Urinary bladder (tissue), 4 donors: Measurements from ENCODE around the gene TBX10. TPM values are rescaled to one million over a fixed set of nuclear protein-coding genes. Genes with fewer than 3 reads are reported as not detected.

ENCODE experiments used
- DNase-seq: peaks from one replicate; pipeline ENCODE4 v3.0.0-alpha.2; 2015; ENCODE audit errors: extremely low spot score
- H3K27ac ChIP-seq: one replicate; pipeline ENCODE4 v1.5.1; 2013; ENCODE audit warnings: low read depth, mild to moderate bottlenecking, moderate library complexity
- H3K36me3 ChIP-seq: one replicate; pipeline ENCODE4 v1.6.1; 2013; ENCODE audit warnings: mild to moderate bottlenecking, moderate library complexity; ENCODE audit not compliant: insufficient read depth
- H3K4me1 ChIP-seq: one replicate; pipeline ENCODE4 v1.6.1; 2013; ENCODE audit warnings: mild to moderate bottlenecking, moderate library complexity; ENCODE audit not compliant: insufficient read depth
- H3K4me3 ChIP-seq: one replicate; pipeline ENCODE4 v1.5.1; 2013; ENCODE audit warnings: low read depth, low read length
- WGBS: extraction: QIAGEN DNeasy Blood & Tissue Kit; methylation state at CpG from one replicate; pipeline ENCODE4 v1.1.7; 2013; 5-methylcytosine and 5-hydroxymethylcytosine counted together
- polyA plus RNA-seq: library from polyadenylated mRNA; stranded (reverse); fragments of 200-250 nt; gene quantifications from one replicate; pipeline ENCODE4 v1.2.3, GENCODE V29; 2013
- total RNA-seq: library from RNA; depleted of rRNA; stranded (reverse); fragments of >200 nt; gene quantifications from one replicate; pipeline ENCODE4 v1.2.3, GENCODE V29; 2014
- donor health status: healthy with polysubstance abuse.
- donor health status: healthy.

Gene TBX10
- total and polyA plus RNA-seq, 2 donors: not detected

- Histone ChIP-seq H3K36me3 (no peaks in the 10 kb centered on the region), H3K4me3 (no peak overlapping the region), H3K27ac (no peak overlapping the region), H3K4me1 (no peaks in the 10 kb centered on the region)
- WGBS: 35% methylated on average over 3 of the region's 3 CpGs
- DNase-seq: no peak
Observed at GRCh38 chr11:67657300-67657699, 17.7 kb upstream of the TBX10 start.

DNA sequence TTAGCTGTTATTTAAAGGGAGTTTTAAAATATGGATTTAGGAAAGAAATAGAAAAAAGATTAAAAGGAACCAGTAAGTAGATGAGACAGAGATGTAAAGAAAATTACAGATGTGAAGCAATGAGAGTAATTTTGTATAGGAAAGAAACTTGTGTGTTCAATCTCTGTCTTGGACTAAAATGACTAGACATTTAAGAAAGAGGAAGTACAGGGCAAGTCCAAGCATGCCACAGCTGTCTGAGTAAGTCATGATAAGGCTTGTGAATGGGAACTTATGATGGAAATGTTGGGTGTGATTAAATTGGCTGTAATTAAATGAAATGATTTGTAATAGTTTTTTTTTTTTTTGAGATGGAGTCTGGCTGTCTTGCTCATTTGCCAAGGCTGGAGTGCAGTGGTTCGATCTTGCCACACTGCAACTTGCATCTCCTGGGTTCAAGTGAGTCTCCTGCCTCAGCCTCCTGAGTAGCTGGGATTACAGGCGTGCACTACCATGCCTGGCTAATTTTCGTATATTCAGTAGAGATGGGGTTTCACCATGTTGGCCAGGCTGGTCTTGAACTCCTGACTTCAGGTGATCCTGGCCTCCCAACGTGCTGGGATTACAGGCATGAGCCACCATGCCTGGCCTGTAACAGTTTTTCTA is 16.8 kb upstream of the TBX10 start:
- H3K4me1 ChIP-seq: no peaks in the 10 kb centered on the region
- WGBS: 89% methylated on average over 4 of the region's 4 CpGs
- no peaks in the 10 kb centered on the region for H3K36me3 ChIP-seq
- no peak overlapping the region for H3K27ac ChIP-seq
- no peak overlapping the region for H3K4me3 ChIP-seq
- no peak for DNase-seq

DNA sequence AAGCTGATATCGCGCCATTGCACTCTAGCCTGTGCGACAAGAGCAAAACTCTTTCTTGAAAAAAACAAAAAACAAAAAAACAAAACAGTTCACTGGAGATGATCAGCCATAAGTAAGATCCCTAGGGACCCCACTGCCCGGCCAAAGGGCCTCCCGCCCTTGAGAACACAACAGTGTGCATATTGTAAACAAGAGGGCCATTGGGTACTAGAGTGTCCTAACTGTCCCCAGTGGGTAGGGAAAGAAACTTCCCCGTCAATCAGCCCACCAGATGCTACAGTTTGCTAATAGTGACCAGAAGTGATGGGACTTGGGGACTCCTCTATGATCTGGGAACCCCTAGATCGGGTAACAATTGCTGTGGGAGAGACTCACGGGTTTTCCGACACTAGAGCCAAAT is 14.7 kb upstream of the TBX10 start:
- H3K27ac ChIP-seq: no peak overlapping the region
- H3K36me3 ChIP-seq: no peaks in the 10 kb centered on the region
- WGBS: 76% methylated on average over 9 of the region's 9 CpGs
- H3K4me1 ChIP-seq: no peaks in the 10 kb centered on the region
- H3K4me3 ChIP-seq: no peak overlapping the region
- no peak for DNase-seq

DNA sequence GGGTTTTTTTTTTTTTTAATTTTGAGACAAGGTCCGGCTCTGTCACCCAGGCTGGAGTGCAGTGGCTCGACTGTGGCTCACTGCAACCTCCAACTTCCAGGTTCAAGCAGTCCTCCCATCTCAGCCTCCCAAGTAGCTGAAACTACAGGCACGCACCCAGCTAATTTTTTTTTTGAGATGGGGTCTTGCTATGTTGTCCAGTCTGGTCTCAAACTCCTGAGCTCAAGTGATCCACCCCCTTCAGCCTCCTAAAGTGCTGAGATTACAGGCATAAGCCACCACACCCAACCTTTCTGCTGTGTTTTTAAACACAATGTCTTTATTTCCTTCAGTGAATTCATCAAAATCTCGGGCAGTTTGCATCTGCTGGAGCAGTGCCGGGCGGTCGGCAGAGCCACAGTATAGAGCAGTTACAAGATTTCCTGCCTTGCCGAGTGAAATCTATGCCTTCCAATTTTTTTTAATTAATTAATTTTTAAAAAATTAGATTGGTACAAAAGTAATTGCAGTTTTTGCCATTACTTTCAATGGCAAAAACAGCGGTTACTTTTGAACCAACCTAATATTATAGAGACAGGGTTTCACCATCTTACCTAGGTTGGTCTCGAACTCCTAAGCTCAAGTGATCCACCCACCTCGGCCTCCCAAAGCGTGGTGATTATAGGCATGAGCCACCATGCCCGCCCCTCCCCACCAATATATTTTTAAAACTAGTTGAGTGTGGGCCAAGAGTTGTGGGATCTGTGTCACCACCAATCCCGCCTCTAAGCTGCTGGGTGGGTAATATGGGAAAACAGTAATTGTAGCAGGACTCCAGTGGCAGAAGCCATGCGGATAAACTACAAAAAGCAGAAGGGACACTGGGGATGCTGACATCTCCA is 13.6 kb upstream of the TBX10 start:
- 79% methylated on average over 15 of the region's 15 CpGs for WGBS

DNA sequence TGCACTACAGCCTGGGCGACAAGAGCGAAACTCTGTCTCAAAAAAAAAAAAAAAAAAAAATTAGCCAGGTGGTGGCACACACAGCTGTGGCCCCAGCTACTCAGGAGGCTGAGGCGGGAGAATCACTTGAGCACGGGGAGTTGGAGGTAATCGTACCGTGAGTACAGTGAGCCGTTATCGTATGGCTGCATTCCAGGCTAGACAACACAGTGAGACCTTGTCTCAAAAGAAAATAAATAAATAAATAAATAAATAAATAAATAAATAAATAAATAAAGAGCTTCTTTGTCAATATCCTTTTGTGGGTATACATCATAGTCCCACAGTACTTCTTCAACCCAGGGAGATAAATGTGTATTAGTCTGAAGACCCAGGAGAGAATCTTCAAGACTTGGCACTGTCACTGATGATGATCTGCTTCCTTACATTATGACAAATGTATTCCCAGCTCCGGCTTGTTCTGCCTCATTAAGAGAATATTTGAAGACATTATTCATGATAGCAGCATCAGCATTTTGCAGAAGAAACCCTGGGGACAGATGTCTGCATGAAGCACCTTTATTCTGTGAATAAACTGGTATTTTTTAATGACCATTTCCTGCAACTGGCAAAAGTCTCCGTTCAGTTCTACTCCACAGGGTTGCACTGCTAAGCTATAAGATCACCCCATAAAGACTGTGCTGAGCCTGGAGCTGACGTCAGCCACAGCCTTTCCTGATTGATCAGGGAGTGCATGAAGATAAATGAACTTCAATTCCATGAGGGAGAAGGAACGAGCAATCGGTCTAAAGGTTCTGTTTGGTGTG is 12.6 kb upstream of the TBX10 start:
- no peak overlapping the region for H3K27ac ChIP-seq
- no peaks in the 10 kb centered on the region for H3K36me3 ChIP-seq
- 52% methylated on average over 13 of the region's 13 CpGs for WGBS
- H3K4me3 ChIP-seq: no peak overlapping the region
- no peaks in the 10 kb centered on the region for H3K4me1 ChIP-seq
- DNase-seq: no peak

More for the DNA sequence above, 13.6 kb upstream of the TBX10 start:
- Histone ChIP-seq H3K36me3 (no peaks in the 10 kb centered on the region), H3K27ac (no peak overlapping the region), H3K4me3 (no peak overlapping the region), H3K4me1 (no peaks in the 10 kb centered on the region)
- no peak for DNase-seq

- no peaks in the 10 kb centered on the region for H3K36me3 ChIP-seq
- DNase-seq: no peak
- peak overlapping the region; percentile 10 for H3K4me3 ChIP-seq
- H3K4me1 ChIP-seq: no peaks in the 10 kb centered on the region
- WGBS: 81% methylated on average over 22 of the region's 22 CpGs
- no peak overlapping the region for H3K27ac ChIP-seq
Observed at GRCh38 chr11:67649634-67650510, 10.3 kb upstream of the TBX10 start.

DNA sequence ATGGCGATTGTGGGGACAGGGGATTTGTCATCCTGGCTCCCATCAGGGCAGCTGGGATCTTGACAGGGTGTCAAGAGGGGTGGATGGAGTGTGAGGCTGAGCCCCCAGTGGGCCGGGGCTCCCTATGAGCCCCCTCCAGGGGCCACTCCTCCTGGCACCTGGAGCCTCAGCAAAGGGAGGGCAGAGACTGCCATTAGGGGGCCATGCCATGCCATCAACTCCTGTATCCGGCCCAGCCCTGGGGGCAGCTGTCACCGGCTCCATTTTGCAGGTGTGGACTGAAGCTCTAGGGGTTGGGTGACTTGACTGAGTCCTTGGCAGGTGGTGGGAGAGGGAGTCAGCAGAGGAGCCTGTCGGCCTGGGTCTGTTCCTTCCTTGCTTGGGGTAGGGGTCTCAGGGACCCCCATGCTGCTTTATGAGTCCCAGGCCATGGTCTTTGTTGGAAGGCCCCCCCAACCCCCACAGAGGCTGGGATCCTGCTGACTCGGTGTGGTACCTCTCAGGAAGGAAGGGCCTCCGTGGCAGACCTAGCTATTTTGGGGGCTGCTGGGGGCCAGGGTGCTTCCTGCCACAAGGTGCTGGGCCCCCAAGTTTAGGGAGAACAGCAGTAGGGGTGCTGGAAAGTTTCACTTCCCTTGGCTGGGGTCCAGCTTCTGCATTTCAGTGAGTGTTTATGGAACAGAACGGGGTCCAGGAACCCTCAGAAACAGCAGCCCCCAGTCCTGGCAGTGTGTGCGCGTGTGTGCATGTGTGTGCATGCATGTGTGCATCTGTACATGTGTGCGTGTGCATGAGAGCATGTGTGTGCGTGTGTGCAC is 9.4 kb upstream of the TBX10 start:
- no peaks in the 10 kb centered on the region for H3K36me3 ChIP-seq
- no peak for DNase-seq
- no peaks in the 10 kb centered on the region for H3K4me1 ChIP-seq
- H3K27ac ChIP-seq: no peak overlapping the region
- no peak overlapping the region for H3K4me3 ChIP-seq
- WGBS: 62% methylated on average over 12 of the region's 12 CpGs

DNA sequence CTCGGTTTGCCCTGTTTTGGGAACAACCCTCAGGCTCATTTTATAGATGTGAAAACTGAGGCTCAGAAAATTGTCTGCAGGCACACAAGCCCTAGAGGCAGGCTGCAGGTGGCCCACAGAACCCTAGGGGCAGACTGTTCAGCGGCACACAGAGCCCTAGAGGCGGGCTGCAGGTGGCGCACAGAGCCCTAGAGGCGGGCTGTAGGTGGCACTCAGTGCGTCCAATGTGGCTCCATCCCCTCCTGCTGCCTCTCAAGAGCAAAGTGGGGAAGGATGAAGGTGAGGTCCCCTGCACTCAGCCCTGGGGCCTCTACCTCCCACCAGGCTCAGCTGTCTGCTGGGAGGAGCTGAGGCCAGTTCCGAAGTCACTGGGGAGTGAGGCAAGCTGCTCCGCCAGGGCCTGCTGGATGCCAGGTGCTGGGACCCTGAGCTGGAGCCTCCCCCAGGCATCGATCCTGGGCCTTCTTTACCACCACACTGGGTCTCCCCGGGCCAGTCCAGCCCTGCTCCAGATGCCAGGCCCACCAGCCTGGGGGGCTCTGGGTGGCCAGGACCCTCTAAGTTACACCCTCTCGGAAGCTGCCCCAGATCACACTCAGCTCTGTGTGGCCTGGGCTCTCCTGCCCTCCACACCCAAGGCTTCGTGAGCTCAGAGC is 8.7 kb upstream of the TBX10 start:
- H3K27ac ChIP-seq: no peak overlapping the region
- 67% methylated on average over 12 of the region's 12 CpGs for WGBS
- H3K4me1 ChIP-seq: no peaks in the 10 kb centered on the region
- H3K4me3 ChIP-seq: no peak overlapping the region
- no peak for DNase-seq
- H3K36me3 ChIP-seq: no peaks in the 10 kb centered on the region

DNA sequence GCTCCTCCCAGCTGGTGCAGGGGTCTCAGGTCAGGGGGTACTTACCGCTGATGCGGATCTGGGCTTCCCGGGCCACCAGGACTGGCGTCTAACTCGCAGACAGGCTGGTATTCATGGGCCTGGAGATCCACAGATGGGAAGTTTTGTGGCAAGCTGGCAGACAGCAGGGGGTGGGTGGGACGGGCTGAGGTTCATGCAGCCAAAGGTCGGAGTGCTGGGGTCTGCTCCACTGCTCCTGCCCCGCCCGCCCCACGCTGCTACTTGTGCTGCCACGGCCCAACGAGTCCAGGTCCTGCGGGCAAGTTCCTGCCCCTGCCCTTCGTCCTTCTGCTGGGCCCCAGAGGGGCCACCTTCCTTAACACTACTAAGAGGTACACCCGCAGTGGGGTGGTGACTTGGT is 7.9 kb upstream of the TBX10 start:
- no peak overlapping the region for H3K4me3 ChIP-seq
- no peaks in the 10 kb centered on the region for H3K4me1 ChIP-seq
- DNase-seq: no peak
- H3K36me3 ChIP-seq: no peaks in the 10 kb centered on the region
- 75% methylated on average over 15 of the region's 15 CpGs for WGBS
- H3K27ac ChIP-seq: no peak overlapping the region

GRCh38 chr11:67646535-67647336 is 7.2 kb upstream of the TBX10 start:
- no peak for DNase-seq
- Histone ChIP-seq H3K27ac (no peak overlapping the region), H3K4me1 (no peaks in the 10 kb centered on the region), H3K36me3 (no peaks in the 10 kb centered on the region), H3K4me3 (no peak overlapping the region)
- WGBS: 84% methylated on average over 24 of the region's 24 CpGs

DNA sequence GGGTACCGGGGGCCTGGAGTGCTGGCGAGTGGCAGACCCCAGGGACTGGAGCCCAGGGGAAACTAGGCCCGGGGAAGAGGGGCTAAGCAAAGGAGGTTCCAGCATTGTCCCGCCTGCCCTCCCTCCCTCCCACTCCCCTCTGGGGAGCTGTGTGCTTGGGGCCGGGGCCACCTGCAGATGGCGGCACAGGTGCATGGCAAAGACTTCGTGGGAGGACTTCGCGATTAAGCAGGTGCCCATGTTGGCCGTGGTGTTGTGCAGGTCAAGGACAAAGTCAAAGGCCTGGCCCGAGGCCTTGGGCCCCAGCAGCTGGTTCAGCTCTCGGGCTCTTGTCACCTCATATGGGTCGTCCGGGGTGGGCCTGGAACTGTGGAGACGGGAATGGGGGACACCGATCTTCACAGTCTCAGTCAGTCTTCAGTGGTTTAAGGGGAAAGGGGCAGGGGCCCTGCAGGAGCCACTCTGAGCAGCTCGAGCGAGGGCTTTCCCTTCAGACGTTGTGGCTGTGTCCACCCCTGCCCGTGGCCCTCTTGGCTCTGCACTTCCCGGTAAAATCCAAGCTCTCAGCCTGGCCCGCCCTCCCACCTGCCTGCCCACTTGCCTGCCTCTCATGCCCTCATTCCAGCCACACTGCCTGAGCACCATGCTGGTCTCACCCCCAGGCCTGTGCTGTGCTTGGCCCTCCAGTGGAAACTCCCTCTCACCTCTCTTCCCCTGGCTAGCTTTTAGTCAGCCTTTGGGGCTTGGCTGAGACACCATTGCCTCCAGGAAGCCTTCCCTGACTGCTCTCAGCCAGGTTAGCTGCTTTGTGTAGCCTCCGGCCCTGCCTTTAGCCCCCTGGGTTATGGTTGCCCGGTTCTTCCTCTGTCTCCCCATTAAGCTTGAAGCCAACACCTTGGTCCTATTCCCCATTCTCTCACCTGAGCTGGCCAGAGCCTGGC is 6.2 kb upstream of the TBX10 start:
- Histone ChIP-seq H3K36me3 (no peaks in the 10 kb centered on the region), H3K4me3 (no peak overlapping the region), H3K27ac (no peak overlapping the region), H3K4me1 (no peaks in the 10 kb centered on the region)
- no peak for DNase-seq
- WGBS: 81% methylated on average over 24 of the region's 24 CpGs
